Uterus (tissue), 4 donors: Measurements from ENCODE around the gene LTBP1. TPM values are rescaled to one million over a fixed set of nuclear protein-coding genes. Genes with fewer than 3 reads are reported as not detected.

Experiments used
- DNase-seq, 2 donors: peaks; one replicate each; pipeline ENCODE4 v3.0.0-alpha.2; 2019 to 2020
- H3K27ac ChIP-seq, 2 donors: fragments of 200-600 bp; sonication (generic); 1 replicate in 1 of 2; 2 replicates in 1 of 2; pipeline ENCODE4 v1.5.1; 2016 to 2018
- H3K27me3 ChIP-seq, 2 donors: fragments of 200-600 bp; sonication (generic); one replicate each; pipeline ENCODE4 v1.5.1; 2018 to 2019; ENCODE audit warnings: control low read depth in 1 of 2
- H3K36me3 ChIP-seq, 2 donors: fragments of 200-600 bp; sonication (generic); one replicate each; pipeline ENCODE4 v1.5.1; 2019; ENCODE audit warnings: control low read depth in 1 of 2
- H3K4me1 ChIP-seq, 2 donors: fragments of 200-600 bp; sonication (generic); one replicate each; pipeline ENCODE4 v1.5.1; 2018 to 2019; ENCODE audit warnings: control low read depth in 1 of 2
- H3K4me3 ChIP-seq, 2 donors: fragments of 200-600 bp; sonication (generic); 1 replicate in 1 of 2; 2 replicates in 1 of 2; pipeline ENCODE4 v1.5.1; 2018 to 2019; ENCODE audit warnings: mild to moderate bottlenecking in 1 of 2
- H3K9me3 ChIP-seq, 2 donors: fragments of 200-600 bp; sonication (generic); one replicate each; pipeline ENCODE4 v1.5.1; 2019; ENCODE audit warnings: control low read depth in 1 of 2
- CTCF ChIP-seq, 4 experiments: fragments of 200-600 bp in 2 of 4; fragments of 450-650 bp in 2 of 4; sonication (generic) in 2 of 4; IDR thresholded peaks; one replicate each; pipeline ENCODE4 v1.5.1; 2016 to 2019; ENCODE audit warnings: antibody characterized with exemption in 4 of 4, mild to moderate bottlenecking in 2 of 4, moderate library complexity in 1 of 4
- POLR2A ChIP-seq, 2 donors: fragments of 450-650 bp; IDR thresholded peaks; one replicate each; pipeline ENCODE4 v1.6.1; 2016; ENCODE audit warnings: antibody characterized with exemption in 2 of 2, mild to moderate bottlenecking in 1 of 2, moderate library complexity in 1 of 2
- intact Hi-C: fragments of 100-400 bp; cut with DNase I; formaldehyde crosslinking; loops from one replicate; pipeline ENCODE4 v1.15.1; 2023; ENCODE audit warnings: low total_unique reads
- total RNA-seq, 4 donors: library from RNA; depleted of rRNA in 3 of 4; stranded (reverse); fragments of >200 nt in 3 of 4; gene quantifications; one replicate each; pipeline versions ENCODE4 v1.1.0 to v1.2.4, GENCODE V29; 2014 to 2023
- donor health status: DM: yes; HTN: yes; CAD: no.

Gene LTBP1
- total RNA-seq, 4 donors from 2014 or later: 72.5 to 322 (median 92.2) TPM

GRCh38 chr2:33116799-33117198 lies 170.0 kb downstream of the LTBP1 start:
- H3K4me1 ChIP-seq: no peaks in the 10 kb centered on the region
- H3K27me3 ChIP-seq: no peaks in the 10 kb centered on the region
- TF ChIP-seq CTCF (IDR thresholded peaks at IDR 0.05): no peak
- no peak for TF ChIP-seq POLR2A (IDR thresholded peaks at IDR 0.05)
- intact Hi-C loops: no loop called here
- no peak overlapping the region for H3K27ac ChIP-seq
- H3K9me3 ChIP-seq: no peaks in the 10 kb centered on the region
- H3K4me3 ChIP-seq: no peak overlapping the region
- H3K36me3 ChIP-seq: no peaks in the 10 kb centered on the region
- DNase-seq: peak in 1 of 2 donors; percentile 20

- DNase-seq: no peak
- H3K36me3 ChIP-seq: no peaks in the 10 kb centered on the region
- intact Hi-C loops: no loop called here
- H3K9me3 ChIP-seq: no peaks in the 10 kb centered on the region
- TF ChIP-seq POLR2A (IDR thresholded peaks at IDR 0.05) (no peak), CTCF (IDR thresholded peaks at IDR 0.05) (no peak)
- H3K4me3 ChIP-seq: no peak overlapping the region
- H3K4me1 ChIP-seq: no peaks in the 10 kb centered on the region
- no peaks in the 10 kb centered on the region for H3K27me3 ChIP-seq
- H3K27ac ChIP-seq: no peak overlapping the region
Observed at GRCh38 chr2:33118651-33119050, 171.9 kb downstream of the LTBP1 start.

GRCh38 chr2:33121416-33121815 lies 174.7 kb downstream of the LTBP1 start:
- Histone ChIP-seq H3K9me3 (no peaks in the 10 kb centered on the region), H3K36me3 (no peaks in the 10 kb centered on the region), H3K27ac (no peak overlapping the region), H3K4me1 (no peaks in the 10 kb centered on the region), H3K27me3 (no peaks in the 10 kb centered on the region), H3K4me3 (no peak overlapping the region)
- TF ChIP-seq CTCF (IDR thresholded peaks at IDR 0.05): no peak
- no peak for TF ChIP-seq POLR2A (IDR thresholded peaks at IDR 0.05)
- peak in 1 of 2 donors; percentile 35 for DNase-seq
- intact Hi-C loops: no loop called here

GRCh38 chr2:33121925-33122324 lies 175.2 kb downstream of the LTBP1 start:
- no peaks in the 10 kb centered on the region for H3K4me1 ChIP-seq
- intact Hi-C loops: no loop called here
- no peaks in the 10 kb centered on the region for H3K36me3 ChIP-seq
- no peak overlapping the region for H3K4me3 ChIP-seq
- no peak for DNase-seq
- no peak overlapping the region for H3K27ac ChIP-seq
- H3K27me3 ChIP-seq: no peaks in the 10 kb centered on the region
- TF ChIP-seq CTCF (IDR thresholded peaks at IDR 0.05): no peak
- no peak for TF ChIP-seq POLR2A (IDR thresholded peaks at IDR 0.05)
- H3K9me3 ChIP-seq: no peaks in the 10 kb centered on the region

- Histone ChIP-seq H3K4me1 (no peaks in the 10 kb centered on the region), H3K4me3 (no peak overlapping the region), H3K27ac (no peak overlapping the region), H3K9me3 (no peaks in the 10 kb centered on the region), H3K36me3 (no peaks in the 10 kb centered on the region), H3K27me3 (no peaks in the 10 kb centered on the region)
- intact Hi-C loops: no loop called here
- TF ChIP-seq POLR2A (IDR thresholded peaks at IDR 0.05): no peak
- TF ChIP-seq CTCF (IDR thresholded peaks at IDR 0.05): no peak
- DNase-seq: no peak
Observed at GRCh38 chr2:33122726-33123125, 176.0 kb downstream of the LTBP1 start.
